Upper lobe of right lung (tissue), 1 donor: ENCODE results near the gene RPS6KA1. TPM values are rescaled to one million over a fixed set of nuclear protein-coding genes. Genes with fewer than 3 reads are reported as not detected.
"Not testable (repeated sequence)": the region's sequence is repeated elsewhere in the genome, so short reads cannot be mapped to it uniquely, and the experiment has no call there.

Experiments
- ATAC-seq: fragments of 200-7000 bp; cut with Tn5 transposase; one replicate; pipeline ENCODE4 v1.9.1; 2020; ENCODE audit warnings: mild to moderate bottlenecking, moderate library complexity
- DNase-seq: peaks from one replicate; pipeline ENCODE4 v3.0.0-alpha.2; 2020
- H3K27ac ChIP-seq: fragments of 200-600 bp; one replicate; pipeline ENCODE4 v1.8.0; 2022
- H3K27me3 ChIP-seq: fragments of 200-600 bp; one replicate; pipeline ENCODE4 v1.8.0; 2022; ENCODE audit warnings: mild to moderate bottlenecking
- H3K36me3 ChIP-seq: fragments of 200-600 bp; one replicate; pipeline ENCODE4 v1.8.0; 2022
- H3K4me1 ChIP-seq: fragments of 200-600 bp; one replicate; pipeline ENCODE4 v1.8.0; 2022
- H3K4me3 ChIP-seq: fragments of 200-600 bp; one replicate; pipeline ENCODE4 v1.8.0; 2022; ENCODE audit warnings: mild to moderate bottlenecking
- H3K9me3 ChIP-seq: fragments of 200-600 bp; one replicate; pipeline ENCODE4 v1.8.0; 2022
- CTCF ChIP-seq: fragments of 200-600 bp; IDR thresholded peaks from one replicate; pipeline ENCODE4 v1.8.0; 2022; ENCODE audit warnings: antibody characterized with exemption
- intact Hi-C: fragments of 100-400 bp; cut with DNase I; formaldehyde crosslinking; loops from one replicate; pipeline ENCODE4 v1.11.0; 2022
- total RNA-seq: library from RNA; stranded (reverse); fragmentation: NEBNext Ultra II Directional; extraction: Animal tissue kit (Norgen Biotek cat#: 25700); gene quantifications from one replicate; pipeline ENCODE4 v1.2.1, GENCODE V29; 2021
- donor health status: DM: no; HTN: yes; CAD: no; lungs with severe emphysema.

The RPS6KA1 gene
- total RNA-seq, 1 donor from 2014 or later, result 124 TPM

GRCh38 chr1:26581287-26581651 lies 51.7 kb downstream of the RPS6KA1 start:
- intact Hi-C loops, result no loop called here
- no peaks in the 10 kb centered on the region for H3K27me3 ChIP-seq
- no peak overlapping the region for H3K27ac ChIP-seq
- H3K4me1 ChIP-seq, result peaks cover 5% of the 10 kb centered on the region
- no peaks in the 10 kb centered on the region for H3K9me3 ChIP-seq
- DNase-seq, result no peak
- ATAC-seq, result peak; percentile 64
- no peak for TF ChIP-seq CTCF
- no peak overlapping the region for H3K4me3 ChIP-seq
- H3K36me3 ChIP-seq, result no peaks in the 10 kb centered on the region

GRCh38 chr1:26582053-26582835 lies 52.7 kb downstream of the RPS6KA1 start:
- no peak for TF ChIP-seq CTCF
- H3K36me3 ChIP-seq, result no peaks in the 10 kb centered on the region
- peak; percentile 57 for ATAC-seq
- no peak overlapping the region for H3K27ac ChIP-seq
- no peaks in the 10 kb centered on the region for H3K9me3 ChIP-seq
- DNase-seq, result no peak
- H3K27me3 ChIP-seq, result no peaks in the 10 kb centered on the region
- no peak overlapping the region for H3K4me3 ChIP-seq
- peaks cover 5% of the 10 kb centered on the region for H3K4me1 ChIP-seq
- intact Hi-C loops, result no loop called here

- H3K27ac ChIP-seq, result no peak overlapping the region
- no peaks in the 10 kb centered on the region for H3K27me3 ChIP-seq
- no peaks in the 10 kb centered on the region for H3K36me3 ChIP-seq
- TF ChIP-seq CTCF, result no peak
- no peak overlapping the region for H3K4me3 ChIP-seq
- peaks cover 5% of the 10 kb centered on the region for H3K4me1 ChIP-seq
- ATAC-seq (peak; percentile 77), DNase-seq (peak; percentile 87)
- H3K9me3 ChIP-seq, result no peaks in the 10 kb centered on the region
- intact Hi-C loops, result no loop called here
Observed at GRCh38 chr1:26582836-26583460, 53.4 kb downstream of the RPS6KA1 start.

- no peak for DNase-seq
- ATAC-seq, result peak; percentile 55
- Histone ChIP-seq H3K9me3 (peaks cover 5% of the 10 kb centered on the region), H3K27me3 (no peaks in the 10 kb centered on the region), H3K4me1 (peaks cover 5% of the 10 kb centered on the region), H3K36me3 (no peaks in the 10 kb centered on the region), H3K4me3 (no peak overlapping the region), H3K27ac (no peak overlapping the region)
- TF ChIP-seq CTCF, result no peak
- intact Hi-C loops, result no loop called here
Observed at GRCh38 chr1:26583646-26584485, 54.3 kb downstream of the RPS6KA1 start.

- ATAC-seq, H3K9me3 ChIP-seq, H3K27me3 ChIP-seq, H3K4me1 ChIP-seq, DNase-seq, H3K36me3 ChIP-seq, H3K4me3 ChIP-seq, intact Hi-C loops, H3K27ac ChIP-seq: not testable (repeated sequence)
Observed at GRCh38 chr1:26584588-26584987, 55.0 kb downstream of the RPS6KA1 start.

- TF ChIP-seq CTCF, result no peak
- Histone ChIP-seq H3K9me3 (peaks cover 5% of the 10 kb centered on the region), H3K4me1 (peaks cover 5% of the 10 kb centered on the region), H3K27ac (no peak overlapping the region), H3K36me3 (no peaks in the 10 kb centered on the region), H3K4me3 (no peak overlapping the region), H3K27me3 (no peaks in the 10 kb centered on the region)
- no peak for DNase-seq
- intact Hi-C loops, result no loop called here
- ATAC-seq, result no peak
Observed at GRCh38 chr1:26585471-26585870, 55.9 kb downstream of the RPS6KA1 start.
